ENCODE results near the gene MED28. TPM values are rescaled to one million over a fixed set of nuclear protein-coding genes. Genes with fewer than 3 reads are reported as not detected.
"Not testable (repeated sequence)": the region's sequence is repeated elsewhere in the genome, so short reads cannot be mapped to it uniquely, and the experiment has no call there.

MED28 gene
- total and polyA plus RNA-seq, 2 donors, result 21.8 to 25.9 TPM

- Histone ChIP-seq H3K4me1 (ENCODE audit: insufficient read depth) (no peaks in the 10 kb centered on the region), H3K27ac (ENCODE audit: low read depth) (no peak overlapping the region), H3K4me3 (ENCODE audit: low read depth, low read length) (no peak overlapping the region), H3K36me3 (ENCODE audit: insufficient read depth) (no peaks in the 10 kb centered on the region)
- DNase-seq (ENCODE audit: extremely low spot score), result no peak
- WGBS, result 97% methylated on average over 9 of the region's 9 CpGs
Measured at GRCh38 chr4:17633600-17633999, 19.2 kb downstream of the MED28 start.

GRCh38 chr4:17635056-17635455, 20.6 kb downstream of the MED28 start:
- no peak for DNase-seq (ENCODE audit: extremely low spot score)
- no peak overlapping the region for H3K27ac ChIP-seq (ENCODE audit: low read depth)
- H3K4me3 ChIP-seq (ENCODE audit: low read depth, low read length), result no peak overlapping the region
- WGBS, result 98% methylated on average over 4 of the region's 4 CpGs
- H3K36me3 ChIP-seq (ENCODE audit: insufficient read depth), result no peaks in the 10 kb centered on the region
- no peaks in the 10 kb centered on the region for H3K4me1 ChIP-seq (ENCODE audit: insufficient read depth)

GRCh38 chr4:17636341-17636695, 21.9 kb downstream of the MED28 start:
- WGBS, result 90% methylated on average over 17 of the region's 17 CpGs

GRCh38 chr4:17636696-17637622, 22.5 kb downstream of the MED28 start:
- peak; percentile 21 for DNase-seq (ENCODE audit: extremely low spot score)
- H3K36me3 ChIP-seq (ENCODE audit: insufficient read depth), result no peaks in the 10 kb centered on the region
- H3K4me3 ChIP-seq (ENCODE audit: low read depth, low read length), result no peak overlapping the region
- H3K27ac ChIP-seq (ENCODE audit: low read depth), result no peak overlapping the region
- H3K4me1 ChIP-seq (ENCODE audit: insufficient read depth), result no peaks in the 10 kb centered on the region
- 58% methylated on average over 32 of the region's 32 CpGs for WGBS

More at GRCh38 chr4:17636341-17636695, 21.9 kb downstream of the MED28 start:
- DNase-seq (ENCODE audit: extremely low spot score), result no peak
- Histone ChIP-seq H3K27ac (ENCODE audit: low read depth) (no peak overlapping the region), H3K4me3 (ENCODE audit: low read depth, low read length) (no peak overlapping the region), H3K4me1 (ENCODE audit: insufficient read depth) (no peaks in the 10 kb centered on the region), H3K36me3 (ENCODE audit: insufficient read depth) (no peaks in the 10 kb centered on the region)

- H3K36me3 ChIP-seq (ENCODE audit: insufficient read depth), result no peaks in the 10 kb centered on the region
- WGBS, result 92% methylated on average over 7 of the region's 7 CpGs
- DNase-seq (ENCODE audit: extremely low spot score), result no peak
- no peak overlapping the region for H3K4me3 ChIP-seq (ENCODE audit: low read depth, low read length)
- no peaks in the 10 kb centered on the region for H3K4me1 ChIP-seq (ENCODE audit: insufficient read depth)
- no peak overlapping the region for H3K27ac ChIP-seq (ENCODE audit: low read depth)
Measured at GRCh38 chr4:17639136-17639535, 24.7 kb downstream of the MED28 start.

- H3K4me3 ChIP-seq (ENCODE audit: low read depth, low read length), result no peak overlapping the region
- H3K36me3 ChIP-seq (ENCODE audit: insufficient read depth), result no peaks in the 10 kb centered on the region
- WGBS, result 91% methylated on average over 1 of the region's 1 CpG
- no peak for DNase-seq (ENCODE audit: extremely low spot score)
- H3K27ac ChIP-seq (ENCODE audit: low read depth), result no peak overlapping the region
- H3K4me1 ChIP-seq (ENCODE audit: insufficient read depth), result no peaks in the 10 kb centered on the region
Measured at GRCh38 chr4:17642398-17642783, 27.9 kb downstream of the MED28 start.

GRCh38 chr4:17646693-17647092, 32.3 kb downstream of the MED28 start:
- DNase-seq (ENCODE audit: extremely low spot score), result no peak
- WGBS, result 76% methylated on average over 3 of the region's 3 CpGs
- Histone ChIP-seq H3K27ac (ENCODE audit: low read depth) (no peak overlapping the region), H3K4me3 (ENCODE audit: low read depth, low read length) (no peak overlapping the region), H3K36me3 (ENCODE audit: insufficient read depth) (no peaks in the 10 kb centered on the region), H3K4me1 (ENCODE audit: insufficient read depth) (no peaks in the 10 kb centered on the region)

- no peak overlapping the region for H3K4me3 ChIP-seq (ENCODE audit: low read depth, low read length)
- H3K36me3 ChIP-seq (ENCODE audit: insufficient read depth), result no peaks in the 10 kb centered on the region
- DNase-seq (ENCODE audit: extremely low spot score), result no peak
- no peak overlapping the region for H3K27ac ChIP-seq (ENCODE audit: low read depth)
- H3K4me1 ChIP-seq (ENCODE audit: insufficient read depth), result no peaks in the 10 kb centered on the region
- WGBS, result 85% methylated on average over 9 of the region's 9 CpGs
Measured at GRCh38 chr4:17647176-17647806, 32.9 kb downstream of the MED28 start.

- H3K36me3 ChIP-seq (ENCODE audit: insufficient read depth), result no peaks in the 10 kb centered on the region
- WGBS, result 84% methylated on average over 5 of the region's 5 CpGs
- no peak overlapping the region for H3K4me3 ChIP-seq (ENCODE audit: low read depth, low read length)
- DNase-seq (ENCODE audit: extremely low spot score), result no peak
- H3K4me1 ChIP-seq (ENCODE audit: insufficient read depth), result no peaks in the 10 kb centered on the region
- H3K27ac ChIP-seq (ENCODE audit: low read depth), result no peak overlapping the region
Measured at GRCh38 chr4:17647927-17648326, 33.5 kb downstream of the MED28 start.

- H3K4me3 ChIP-seq (ENCODE audit: low read depth, low read length), result no peak overlapping the region
- no peak for DNase-seq (ENCODE audit: extremely low spot score)
- no peaks in the 10 kb centered on the region for H3K36me3 ChIP-seq (ENCODE audit: insufficient read depth)
- no peak overlapping the region for H3K27ac ChIP-seq (ENCODE audit: low read depth)
- no peaks in the 10 kb centered on the region for H3K4me1 ChIP-seq (ENCODE audit: insufficient read depth)
- WGBS, result 86% methylated on average over 2 of the region's 2 CpGs
Measured at GRCh38 chr4:17650406-17650805, 36.0 kb downstream of the MED28 start.

- no peaks in the 10 kb centered on the region for H3K36me3 ChIP-seq (ENCODE audit: insufficient read depth)
- H3K27ac ChIP-seq (ENCODE audit: low read depth), result no peak overlapping the region
- DNase-seq (ENCODE audit: extremely low spot score), result no peak
- no peaks in the 10 kb centered on the region for H3K4me1 ChIP-seq (ENCODE audit: insufficient read depth)
- no peak overlapping the region for H3K4me3 ChIP-seq (ENCODE audit: low read depth, low read length)
- 81% methylated on average over 8 of the region's 8 CpGs for WGBS
Measured at GRCh38 chr4:17654701-17655100, 40.3 kb downstream of the MED28 start.

GRCh38 chr4:17657090-17657489, 42.6 kb downstream of the MED28 start:
- H3K36me3 ChIP-seq (ENCODE audit: insufficient read depth), result no peaks in the 10 kb centered on the region
- no peak overlapping the region for H3K4me3 ChIP-seq (ENCODE audit: low read depth, low read length)
- no peaks in the 10 kb centered on the region for H3K4me1 ChIP-seq (ENCODE audit: insufficient read depth)
- no peak for DNase-seq (ENCODE audit: extremely low spot score)
- 69% methylated on average over 1 of the region's 1 CpG for WGBS
- no peak overlapping the region for H3K27ac ChIP-seq (ENCODE audit: low read depth)

GRCh38 chr4:17657849-17658248, 43.4 kb downstream of the MED28 start:
- Histone ChIP-seq H3K27ac (ENCODE audit: low read depth) (no peak overlapping the region), H3K36me3 (ENCODE audit: insufficient read depth) (no peaks in the 10 kb centered on the region), H3K4me1 (ENCODE audit: insufficient read depth) (no peaks in the 10 kb centered on the region), H3K4me3 (ENCODE audit: low read depth, low read length) (no peak overlapping the region)
- 81% methylated on average over 9 of the region's 9 CpGs for WGBS
- no peak for DNase-seq (ENCODE audit: extremely low spot score)

- 95% methylated on average over 8 of the region's 8 CpGs for WGBS
- H3K4me3 ChIP-seq (ENCODE audit: low read depth, low read length); H3K36me3 ChIP-seq (ENCODE audit: insufficient read depth); H3K27ac ChIP-seq (ENCODE audit: low read depth); DNase-seq (ENCODE audit: extremely low spot score); H3K4me1 ChIP-seq (ENCODE audit: insufficient read depth): not testable (repeated sequence)
Measured at GRCh38 chr4:17659196-17659595, 44.8 kb downstream of the MED28 start.

All from urinary bladder (tissue), 4 donors.